ENCODE measurements around the gene SLC35E1. TPM values are rescaled to one million over a fixed set of nuclear protein-coding genes. Genes with fewer than 3 reads are reported as not detected.

The SLC35E1 gene
- total RNA-seq, 4 donors from 2014 or later: 30.6 to 38.1 (median 34.6) TPM

DNA sequence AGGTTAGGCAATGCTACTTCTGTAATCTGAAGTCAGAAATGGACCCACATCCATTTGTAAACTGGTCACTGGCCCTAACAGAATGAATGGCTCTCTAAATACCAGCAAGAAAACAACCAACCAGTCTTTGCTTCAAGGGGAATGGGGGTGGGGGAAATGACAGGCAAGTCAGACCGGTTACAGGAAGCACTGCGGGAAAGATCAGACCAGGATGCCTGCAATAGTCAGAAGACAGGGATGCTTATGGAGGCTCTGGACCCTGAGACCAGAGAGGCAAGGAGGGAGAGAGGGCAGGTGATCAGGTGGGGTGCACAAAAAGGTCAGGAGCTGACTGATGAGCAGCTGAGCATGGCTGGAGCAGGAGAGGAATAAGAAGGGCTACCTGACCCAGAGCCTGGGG lies 42.7 kb upstream of the SLC35E1 start:
- TF ChIP-seq, protein P1, sequence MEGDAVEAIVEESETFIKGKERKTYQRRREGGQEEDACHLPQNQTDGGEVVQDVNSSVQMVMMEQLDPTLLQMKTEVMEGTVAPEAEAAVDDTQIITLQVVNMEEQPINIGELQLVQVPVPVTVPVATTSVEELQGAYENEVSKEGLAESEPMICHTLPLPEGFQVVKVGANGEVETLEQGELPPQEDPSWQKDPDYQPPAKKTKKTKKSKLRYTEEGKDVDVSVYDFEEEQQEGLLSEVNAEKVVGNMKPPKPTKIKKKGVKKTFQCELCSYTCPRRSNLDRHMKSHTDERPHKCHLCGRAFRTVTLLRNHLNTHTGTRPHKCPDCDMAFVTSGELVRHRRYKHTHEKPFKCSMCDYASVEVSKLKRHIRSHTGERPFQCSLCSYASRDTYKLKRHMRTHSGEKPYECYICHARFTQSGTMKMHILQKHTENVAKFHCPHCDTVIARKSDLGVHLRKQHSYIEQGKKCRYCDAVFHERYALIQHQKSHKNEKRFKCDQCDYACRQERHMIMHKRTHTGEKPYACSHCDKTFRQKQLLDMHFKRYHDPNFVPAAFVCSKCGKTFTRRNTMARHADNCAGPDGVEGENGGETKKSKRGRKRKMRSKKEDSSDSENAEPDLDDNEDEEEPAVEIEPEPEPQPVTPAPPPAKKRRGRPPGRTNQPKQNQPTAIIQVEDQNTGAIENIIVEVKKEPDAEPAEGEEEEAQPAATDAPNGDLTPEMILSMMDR (IDR thresholded peaks at IDR 0.05; ENCODE audit: low read depth): no peak

DNA sequence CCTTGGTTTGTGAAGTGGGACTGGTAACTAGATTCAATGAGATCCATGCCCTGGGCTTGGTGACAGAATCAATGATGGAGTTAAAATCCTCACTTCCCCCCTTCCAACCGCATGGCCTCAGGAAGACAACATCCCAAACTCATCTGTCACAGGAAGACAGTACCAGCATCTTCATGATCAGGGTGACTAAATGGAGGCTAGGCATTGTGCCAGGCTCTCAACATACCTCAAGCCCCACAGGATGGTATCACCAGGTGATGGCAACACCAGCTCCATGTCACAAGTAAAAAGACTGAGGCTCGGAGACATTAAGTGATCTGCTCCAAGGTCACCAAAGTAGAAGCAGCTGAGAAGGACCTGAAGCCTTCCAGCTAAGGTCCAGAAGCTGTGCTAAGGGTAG lies 41.6 kb upstream of the SLC35E1 start:
- TF ChIP-seq, protein P1 (IDR thresholded peaks at IDR 0.05; ENCODE audit: low read depth): no peak

DNA sequence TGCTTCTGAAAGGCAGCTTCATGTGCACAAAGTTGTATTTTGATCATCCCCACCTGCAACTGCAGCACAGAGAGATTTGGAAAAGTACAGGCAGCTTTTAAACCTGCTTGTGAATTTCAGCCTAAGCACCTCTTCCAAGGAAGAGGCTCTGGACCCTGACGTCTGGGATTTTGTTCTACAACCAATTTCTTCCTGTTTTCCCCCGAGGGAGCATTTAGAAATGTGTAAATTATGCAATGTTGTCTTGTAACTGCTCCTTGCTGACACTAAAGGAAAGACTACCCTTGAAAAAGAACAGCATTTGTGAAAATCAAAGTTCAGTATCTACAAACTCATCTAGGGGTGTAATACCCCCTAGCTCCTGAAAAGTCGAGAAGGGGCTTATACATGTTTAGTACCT lies 40.4 kb upstream of the SLC35E1 start:
- TF ChIP-seq, protein P1 (IDR thresholded peaks at IDR 0.05; ENCODE audit: low read depth): no peak

DNA sequence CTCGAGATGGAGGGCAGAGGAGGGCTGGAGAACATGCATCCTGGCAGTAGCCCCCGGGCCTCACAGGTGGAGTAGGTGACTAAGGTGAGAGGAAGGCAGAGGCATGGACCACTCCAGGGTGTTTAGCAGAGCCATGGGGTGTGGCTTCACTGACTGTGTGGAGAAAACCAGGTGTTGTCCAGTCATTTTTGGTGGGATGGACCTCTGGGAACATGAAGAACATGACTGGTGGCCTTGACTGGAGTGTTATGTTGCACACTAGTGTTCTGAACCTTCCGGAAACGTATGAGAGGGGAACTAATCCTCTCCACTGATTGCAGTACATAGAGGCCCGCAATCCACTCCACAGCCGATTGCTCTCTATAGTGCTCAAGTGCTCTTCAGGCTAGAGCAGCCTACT lies 38.9 kb upstream of the SLC35E1 start:
- TF ChIP-seq, protein P1 (IDR thresholded peaks at IDR 0.05; ENCODE audit: low read depth): no peak

DNA sequence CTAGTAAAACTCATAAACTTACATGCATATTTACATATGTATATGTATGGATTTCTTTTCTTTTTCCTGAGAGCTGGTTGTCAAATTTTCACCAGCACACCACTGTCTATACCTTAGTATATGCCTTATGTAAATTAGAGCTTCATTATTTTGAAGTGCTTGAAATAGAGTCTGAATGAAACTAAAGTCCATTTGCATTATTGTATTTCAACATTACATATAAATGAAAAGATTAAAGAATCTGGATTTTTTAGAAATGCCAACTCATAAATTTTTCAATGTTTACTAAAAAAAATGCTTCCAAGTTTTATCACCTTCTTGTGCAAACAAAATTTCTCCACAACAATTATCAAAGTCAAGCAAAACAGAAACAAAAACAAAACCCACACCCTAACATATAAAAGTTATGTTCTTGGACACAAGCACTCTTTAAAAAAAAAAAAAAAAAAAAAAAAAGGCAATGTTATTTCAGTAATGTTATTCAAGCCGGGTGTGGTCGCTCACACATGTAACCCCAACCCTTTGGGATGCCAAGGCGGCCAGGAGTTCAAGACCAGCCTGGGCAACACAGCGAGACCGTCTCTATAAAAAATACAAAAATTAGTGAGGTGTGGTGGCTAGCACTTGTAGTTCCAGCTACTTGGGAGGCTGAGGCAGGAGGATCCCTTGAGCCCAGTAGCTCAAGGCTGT lies 37.4 kb upstream of the SLC35E1 start:
- TF ChIP-seq, protein P1 (IDR thresholded peaks at IDR 0.05; ENCODE audit: low read depth): no peak

DNA sequence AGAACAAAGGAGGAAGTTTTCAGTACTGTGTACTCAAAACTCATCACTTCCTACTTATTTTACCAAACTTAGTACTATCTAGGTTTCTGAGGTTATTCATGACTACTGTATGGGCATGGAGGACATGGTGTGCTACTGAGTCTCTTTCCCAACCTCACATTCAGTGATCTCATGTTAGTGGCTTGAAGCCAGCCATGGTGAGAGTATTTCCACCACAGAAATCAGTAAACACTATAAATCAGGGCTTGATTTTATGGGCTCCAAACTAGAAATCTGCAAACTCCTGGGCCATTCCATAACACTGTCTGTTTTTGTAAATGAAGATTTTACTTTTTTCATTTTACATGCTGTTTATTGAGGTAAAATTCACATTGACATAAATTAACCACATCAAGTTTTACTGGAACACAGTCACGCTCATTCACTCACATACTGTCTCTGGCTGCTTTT lies 36.1 kb upstream of the SLC35E1 start:
- TF ChIP-seq, protein P1 (IDR thresholded peaks at IDR 0.05; ENCODE audit: low read depth): no peak

DNA sequence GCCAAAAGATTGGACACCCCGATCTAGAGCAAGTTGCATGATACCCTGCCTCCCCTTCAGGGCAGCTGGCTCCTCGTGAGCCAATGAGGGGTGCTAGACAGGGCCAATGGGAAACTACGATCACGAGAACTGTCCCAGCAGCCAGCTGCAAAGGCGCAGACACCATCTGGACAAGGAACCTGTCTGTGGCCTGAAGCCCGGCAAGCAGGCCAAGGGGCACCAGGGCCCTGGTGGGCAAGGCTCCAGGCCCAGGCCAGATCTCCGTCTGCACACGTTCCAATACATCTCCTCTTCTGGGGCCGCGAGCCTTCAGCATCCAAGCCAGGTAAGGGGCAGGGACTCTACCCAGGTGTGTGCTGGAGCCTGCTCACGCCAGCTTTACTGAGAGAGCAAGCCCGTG lies 35.6 kb upstream of the SLC35E1 start:
- TF ChIP-seq, protein P1 (IDR thresholded peaks at IDR 0.05; ENCODE audit: low read depth): no peak

Data from subcutaneous adipose tissue (tissue), 4 donors.